HEK293 (cell line): ENCODE measurements around the gene MAML3.

ENCODE experiments used
- CTCF ChIP-seq: fragments of 450-650 bp; formaldehyde crosslinking; IDR thresholded peaks from 2 replicates; pipeline ENCODE4 v1.5.1; 2016; ENCODE audit warnings: missing biosample characterization, missing genetic modification characterization
- TCF7L2 ChIP-seq: IDR thresholded peaks from 2 replicates; pipeline ENCODE4 v1.6.1; 2011; ENCODE audit warnings: low read depth, mild to moderate bottlenecking, inconsistent platforms, low read length, moderate library complexity, borderline replicate concordance
- ZBTB1 ChIP-seq: fragments of 450-650 bp; formaldehyde crosslinking; IDR thresholded peaks from 2 replicates; pipeline ENCODE4 v1.5.1; 2016; ENCODE audit warnings: missing biosample characterization, missing genetic modification characterization

- TF ChIP-seq CTCF (tag by site-specific recombination) (no peak), ZBTB1 (tag by site-specific recombination) (no peak), TCF7L2 (no peak)
Measured at GRCh38 chr4:140103676-140104075, 50.3 kb downstream of the MAML3 start.
